Raji (cell line): ENCODE data around the gene CHMP4B.

Experiments used
- POLR2A ChIP-seq: IDR thresholded peaks from 2 replicates; pipeline ENCODE4 v1.6.1; 2011; ENCODE audit warnings: low read depth, low read length, control low read depth; ENCODE audit not compliant: insufficient read depth

Gene CHMP4B

GRCh38 chr20:33825340-33826269, 14.5 kb downstream of the CHMP4B start:
- no peak for TF ChIP-seq POLR2A

GRCh38 chr20:33826270-33826897, 15.2 kb downstream of the CHMP4B start:
- TF ChIP-seq POLR2A, result no peak

- TF ChIP-seq POLR2A, result no peak
Observed at GRCh38 chr20:33827109-33827508, 16.0 kb downstream of the CHMP4B start.

- no peak for TF ChIP-seq POLR2A
Observed at GRCh38 chr20:33827634-33828325, 16.6 kb downstream of the CHMP4B start.

GRCh38 chr20:33828326-33828844, 17.2 kb downstream of the CHMP4B start:
- TF ChIP-seq POLR2A, result no peak

GRCh38 chr20:33828967-33829560, 17.9 kb downstream of the CHMP4B start:
- TF ChIP-seq POLR2A, result no peak

- TF ChIP-seq POLR2A, result no peak
Observed at GRCh38 chr20:33829636-33830035, 18.5 kb downstream of the CHMP4B start.

GRCh38 chr20:33830371-33830770, 19.2 kb downstream of the CHMP4B start:
- TF ChIP-seq POLR2A, result no peak

- TF ChIP-seq POLR2A, result no peak
Observed at GRCh38 chr20:33832103-33832804, 21.1 kb downstream of the CHMP4B start.

GRCh38 chr20:33833333-33833732, 22.2 kb downstream of the CHMP4B start:
- TF ChIP-seq POLR2A, result no peak

GRCh38 chr20:33835615-33836172, 24.5 kb downstream of the CHMP4B start:
- TF ChIP-seq POLR2A, result no peak

GRCh38 chr20:33836277-33836676, 25.1 kb downstream of the CHMP4B start:
- TF ChIP-seq POLR2A, result no peak

GRCh38 chr20:33837096-33837830, 26.1 kb downstream of the CHMP4B start:
- TF ChIP-seq POLR2A, result no peak
